ENCODE measurements around the gene MAST3.
A peak's percentile ranks its signal among the peaks of the same experiment; 100 is the strongest.

Gene MAST3

GRCh38 chr19:18112989-18113478 lies 15.5 kb downstream of the MAST3 start:
- WGBS, 2 experiments (ENCODE audit: insufficient coverage in 2 of 2): 6 to 8% methylated on average over 5 of the region's 9 CpGs
- H3K4me3 ChIP-seq (ENCODE audit: extremely low read depth, insufficient read depth, low read length, poor library complexity, severe bottlenecking): no peak overlapping the region
- no peaks in the 10 kb centered on the region for H3K4me1 ChIP-seq (ENCODE audit: control insufficient read depth, insufficient read depth, low read length, poor library complexity, severe bottlenecking)
- H3K36me3 ChIP-seq (ENCODE audit: control insufficient read depth, insufficient read depth, low read length): no peaks in the 10 kb centered on the region
- H3K27ac ChIP-seq (ENCODE audit: low read depth, low read length, severe bottlenecking): no peak overlapping the region
- H3K9me3 ChIP-seq (ENCODE audit: control insufficient read depth, low read length): no peaks in the 10 kb centered on the region

GRCh38 chr19:18113827-18114226 lies 16.2 kb downstream of the MAST3 start:
- no peak overlapping the region for H3K4me3 ChIP-seq (ENCODE audit: extremely low read depth, insufficient read depth, low read length, poor library complexity, severe bottlenecking)
- H3K36me3 ChIP-seq (ENCODE audit: control insufficient read depth, insufficient read depth, low read length): no peaks in the 10 kb centered on the region
- 86 to 87% methylated on average over 5 of the region's 5 CpGs for WGBS, 2 experiments (ENCODE audit: insufficient coverage in 2 of 2)

GRCh38 chr19:18114483-18114882 lies 16.9 kb downstream of the MAST3 start:
- WGBS, 2 experiments (ENCODE audit: insufficient coverage in 2 of 2): 93 to 100% methylated on average over 3 to 4 of the region's 4 CpGs
- Histone ChIP-seq H3K4me3 (ENCODE audit: extremely low read depth, insufficient read depth, low read length, poor library complexity, severe bottlenecking) (no peak overlapping the region), H3K9me3 (ENCODE audit: control insufficient read depth, low read length) (no peaks in the 10 kb centered on the region), H3K36me3 (ENCODE audit: control insufficient read depth, insufficient read depth, low read length) (no peaks in the 10 kb centered on the region), H3K4me1 (ENCODE audit: control insufficient read depth, insufficient read depth, low read length, poor library complexity, severe bottlenecking) (no peaks in the 10 kb centered on the region), H3K27ac (ENCODE audit: low read depth, low read length, severe bottlenecking) (no peak overlapping the region)

More at GRCh38 chr19:18113827-18114226, 16.2 kb downstream of the MAST3 start:
- H3K4me1 ChIP-seq (ENCODE audit: control insufficient read depth, insufficient read depth, low read length, poor library complexity, severe bottlenecking): no peaks in the 10 kb centered on the region
- H3K27ac ChIP-seq (ENCODE audit: low read depth, low read length, severe bottlenecking): no peak overlapping the region
- no peaks in the 10 kb centered on the region for H3K9me3 ChIP-seq (ENCODE audit: control insufficient read depth, low read length)

- WGBS, 2 experiments (ENCODE audit: insufficient coverage in 2 of 2): 50 to 52% methylated on average over 10 of the region's 11 CpGs
- Histone ChIP-seq H3K36me3 (ENCODE audit: control insufficient read depth, insufficient read depth, low read length) (no peaks in the 10 kb centered on the region), H3K4me3 (ENCODE audit: extremely low read depth, insufficient read depth, low read length, poor library complexity, severe bottlenecking) (peak overlapping the region; percentile 18), H3K27ac (ENCODE audit: low read depth, low read length, severe bottlenecking) (no peak overlapping the region), H3K9me3 (ENCODE audit: control insufficient read depth, low read length) (no peaks in the 10 kb centered on the region), H3K4me1 (ENCODE audit: control insufficient read depth, insufficient read depth, low read length, poor library complexity, severe bottlenecking) (no peaks in the 10 kb centered on the region)
These were observed 19.8 kb downstream of the MAST3 start for GRCh38 chr19:18117364-18117691.

- no peak overlapping the region for H3K27ac ChIP-seq (ENCODE audit: low read depth, low read length, severe bottlenecking)
- no peaks in the 10 kb centered on the region for H3K9me3 ChIP-seq (ENCODE audit: control insufficient read depth, low read length)
- 0% methylated on average over 46 to 49 of the region's 86 CpGs for WGBS, 2 experiments (ENCODE audit: insufficient coverage in 2 of 2)
- H3K4me3 ChIP-seq (ENCODE audit: extremely low read depth, insufficient read depth, low read length, poor library complexity, severe bottlenecking): peak overlapping the region; percentile 58
- no peaks in the 10 kb centered on the region for H3K36me3 ChIP-seq (ENCODE audit: control insufficient read depth, insufficient read depth, low read length)
- no peaks in the 10 kb centered on the region for H3K4me1 ChIP-seq (ENCODE audit: control insufficient read depth, insufficient read depth, low read length, poor library complexity, severe bottlenecking)
These were observed 20.3 kb downstream of the MAST3 start for GRCh38 chr19:18117692-18118378.

- H3K4me1 ChIP-seq (ENCODE audit: control insufficient read depth, insufficient read depth, low read length, poor library complexity, severe bottlenecking): no peaks in the 10 kb centered on the region
- peaks cover 3% of the 10 kb centered on the region for H3K36me3 ChIP-seq (ENCODE audit: control insufficient read depth, insufficient read depth, low read length)
- H3K9me3 ChIP-seq (ENCODE audit: control insufficient read depth, low read length): no peaks in the 10 kb centered on the region
- peak overlapping the region; percentile 58 for H3K4me3 ChIP-seq (ENCODE audit: extremely low read depth, insufficient read depth, low read length, poor library complexity, severe bottlenecking)
- no peak overlapping the region for H3K27ac ChIP-seq (ENCODE audit: low read depth, low read length, severe bottlenecking)
- WGBS, 2 experiments (ENCODE audit: insufficient coverage in 2 of 2): 51 to 58% methylated on average over 9 to 12 of the region's 14 CpGs
These were observed 20.9 kb downstream of the MAST3 start for GRCh38 chr19:18118420-18119012.

GRCh38 chr19:18119013-18119716 lies 21.6 kb downstream of the MAST3 start:
- no peaks in the 10 kb centered on the region for H3K9me3 ChIP-seq (ENCODE audit: control insufficient read depth, low read length)
- peaks cover 7% of the 10 kb centered on the region for H3K36me3 ChIP-seq (ENCODE audit: control insufficient read depth, insufficient read depth, low read length)
- 83 to 87% methylated on average over 13 of the region's 13 CpGs for WGBS, 2 experiments (ENCODE audit: insufficient coverage in 2 of 2)
- no peak overlapping the region for H3K4me3 ChIP-seq (ENCODE audit: extremely low read depth, insufficient read depth, low read length, poor library complexity, severe bottlenecking)
- H3K4me1 ChIP-seq (ENCODE audit: control insufficient read depth, insufficient read depth, low read length, poor library complexity, severe bottlenecking): no peaks in the 10 kb centered on the region
- no peak overlapping the region for H3K27ac ChIP-seq (ENCODE audit: low read depth, low read length, severe bottlenecking)

- 77 to 91% methylated on average over 8 to 14 of the region's 14 CpGs for WGBS, 2 experiments (ENCODE audit: insufficient coverage in 2 of 2)
- H3K27ac ChIP-seq (ENCODE audit: low read depth, low read length, severe bottlenecking): no peak overlapping the region
- no peak overlapping the region for H3K4me3 ChIP-seq (ENCODE audit: extremely low read depth, insufficient read depth, low read length, poor library complexity, severe bottlenecking)
- no peaks in the 10 kb centered on the region for H3K9me3 ChIP-seq (ENCODE audit: control insufficient read depth, low read length)
- peaks cover 7% of the 10 kb centered on the region for H3K36me3 ChIP-seq (ENCODE audit: control insufficient read depth, insufficient read depth, low read length)
- no peaks in the 10 kb centered on the region for H3K4me1 ChIP-seq (ENCODE audit: control insufficient read depth, insufficient read depth, low read length, poor library complexity, severe bottlenecking)
These were observed 22.1 kb downstream of the MAST3 start for GRCh38 chr19:18119717-18120105.

GRCh38 chr19:18120127-18120526 lies 22.5 kb downstream of the MAST3 start:
- Histone ChIP-seq H3K27ac (ENCODE audit: low read depth, low read length, severe bottlenecking) (no peak overlapping the region), H3K4me1 (ENCODE audit: control insufficient read depth, insufficient read depth, low read length, poor library complexity, severe bottlenecking) (no peaks in the 10 kb centered on the region), H3K4me3 (ENCODE audit: extremely low read depth, insufficient read depth, low read length, poor library complexity, severe bottlenecking) (no peak overlapping the region), H3K9me3 (ENCODE audit: control insufficient read depth, low read length) (no peaks in the 10 kb centered on the region), H3K36me3 (ENCODE audit: control insufficient read depth, insufficient read depth, low read length) (peaks cover 7% of the 10 kb centered on the region)
- WGBS, 2 experiments (ENCODE audit: insufficient coverage in 2 of 2): 89 to 93% methylated on average over 1 of the region's 1 CpG

GRCh38 chr19:18121166-18121565 lies 23.6 kb downstream of the MAST3 start:
- no peak overlapping the region for H3K4me3 ChIP-seq (ENCODE audit: extremely low read depth, insufficient read depth, low read length, poor library complexity, severe bottlenecking)
- no peak overlapping the region for H3K27ac ChIP-seq (ENCODE audit: low read depth, low read length, severe bottlenecking)
- WGBS, 2 experiments (ENCODE audit: insufficient coverage in 2 of 2): 93 to 100% methylated on average over 3 to 4 of the region's 5 CpGs
- no peaks in the 10 kb centered on the region for H3K9me3 ChIP-seq (ENCODE audit: control insufficient read depth, low read length)
- peaks cover 7% of the 10 kb centered on the region for H3K36me3 ChIP-seq (ENCODE audit: control insufficient read depth, insufficient read depth, low read length)
- H3K4me1 ChIP-seq (ENCODE audit: control insufficient read depth, insufficient read depth, low read length, poor library complexity, severe bottlenecking): no peaks in the 10 kb centered on the region

- no peaks in the 10 kb centered on the region for H3K4me1 ChIP-seq (ENCODE audit: control insufficient read depth, insufficient read depth, low read length, poor library complexity, severe bottlenecking)
- H3K36me3 ChIP-seq (ENCODE audit: control insufficient read depth, insufficient read depth, low read length): peaks cover 7% of the 10 kb centered on the region
- no peaks in the 10 kb centered on the region for H3K9me3 ChIP-seq (ENCODE audit: control insufficient read depth, low read length)
- H3K4me3 ChIP-seq (ENCODE audit: extremely low read depth, insufficient read depth, low read length, poor library complexity, severe bottlenecking): no peak overlapping the region
- 100% methylated on average over 1 of the region's 7 CpGs; no CpG with 5 or more reads in 1 of the 2 experiments for WGBS, 2 experiments (ENCODE audit: insufficient coverage in 2 of 2)
- H3K27ac ChIP-seq (ENCODE audit: low read depth, low read length, severe bottlenecking): no peak overlapping the region
These were observed 24.8 kb downstream of the MAST3 start for GRCh38 chr19:18122424-18122823.

Measured in mesodermal cell (in vitro differentiated cells).